Astrocyte of the spinal cord (primary cell): ENCODE results near the gene NT5M.

Experiments
- DNase-seq: peaks from one replicate; pipeline ENCODE4 v3.0.0; 2011; ENCODE audit warnings: low read depth, low spot score
- H3K4me3 ChIP-seq: 2 replicates; pipeline ENCODE4 v1.5.1; 2011; ENCODE audit warnings: low read depth, mild to moderate bottlenecking, low read length, moderate library complexity
- in situ Hi-C: cut with HindIII; loops from 2 replicates; pipeline ENCODE4 v1.10.0; 2017; ENCODE audit warnings: low sequenced_read_pairs
- TF ChIP-seq, protein P1 (sequence below): IDR thresholded peaks from 2 replicates; pipeline ENCODE4 v1.5.1; 2012; ENCODE audit warnings: low read depth, mild to moderate bottlenecking, low read length, inconsistent platforms

Gene NT5M

DNA sequence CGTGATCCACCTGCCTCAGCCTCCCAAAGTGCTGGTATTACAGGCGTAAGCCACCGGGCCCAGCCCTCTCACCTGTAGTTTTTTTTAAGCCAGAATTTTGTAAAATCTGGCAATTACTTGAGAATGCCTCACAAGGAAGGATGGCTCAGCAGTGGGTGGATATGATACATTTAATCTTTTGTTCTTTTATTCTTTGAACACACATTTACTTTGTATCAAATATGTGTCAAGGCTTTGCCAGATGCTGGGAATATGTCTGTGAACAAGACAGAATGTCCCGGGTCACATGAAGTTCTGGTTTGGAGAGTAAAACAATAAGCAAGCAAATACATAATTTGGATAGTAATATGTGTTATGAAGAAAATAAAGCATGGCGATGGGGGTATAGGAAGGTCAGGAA is 17.2 kb upstream of the NT5M start:
- no peak for DNase-seq
- TF ChIP-seq, protein P1, sequence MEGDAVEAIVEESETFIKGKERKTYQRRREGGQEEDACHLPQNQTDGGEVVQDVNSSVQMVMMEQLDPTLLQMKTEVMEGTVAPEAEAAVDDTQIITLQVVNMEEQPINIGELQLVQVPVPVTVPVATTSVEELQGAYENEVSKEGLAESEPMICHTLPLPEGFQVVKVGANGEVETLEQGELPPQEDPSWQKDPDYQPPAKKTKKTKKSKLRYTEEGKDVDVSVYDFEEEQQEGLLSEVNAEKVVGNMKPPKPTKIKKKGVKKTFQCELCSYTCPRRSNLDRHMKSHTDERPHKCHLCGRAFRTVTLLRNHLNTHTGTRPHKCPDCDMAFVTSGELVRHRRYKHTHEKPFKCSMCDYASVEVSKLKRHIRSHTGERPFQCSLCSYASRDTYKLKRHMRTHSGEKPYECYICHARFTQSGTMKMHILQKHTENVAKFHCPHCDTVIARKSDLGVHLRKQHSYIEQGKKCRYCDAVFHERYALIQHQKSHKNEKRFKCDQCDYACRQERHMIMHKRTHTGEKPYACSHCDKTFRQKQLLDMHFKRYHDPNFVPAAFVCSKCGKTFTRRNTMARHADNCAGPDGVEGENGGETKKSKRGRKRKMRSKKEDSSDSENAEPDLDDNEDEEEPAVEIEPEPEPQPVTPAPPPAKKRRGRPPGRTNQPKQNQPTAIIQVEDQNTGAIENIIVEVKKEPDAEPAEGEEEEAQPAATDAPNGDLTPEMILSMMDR, result no peak
- in situ Hi-C loops, result no loop called here
- no peak overlapping the region for H3K4me3 ChIP-seq

DNA sequence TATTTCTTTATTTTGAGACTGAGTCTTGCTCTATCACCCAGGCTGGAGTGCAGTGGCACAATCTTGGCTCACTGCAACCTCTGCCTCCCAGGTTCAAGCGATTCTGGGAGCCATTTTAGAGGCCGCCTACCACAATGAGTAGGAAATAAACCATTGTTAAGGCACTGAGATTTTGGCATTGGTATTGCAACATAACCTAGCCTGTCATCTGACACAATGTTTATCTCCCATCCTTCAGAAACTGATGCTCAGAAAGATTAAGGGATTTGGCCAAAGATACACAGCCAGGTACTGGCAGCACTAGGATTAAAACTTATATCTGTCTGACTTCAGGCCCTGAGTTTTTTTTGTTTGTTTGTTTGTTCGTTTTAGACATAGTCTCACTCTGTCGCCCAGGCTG is 14.1 kb upstream of the NT5M start:
- no peak for DNase-seq
- TF ChIP-seq, protein P1, result no peak
- no peak overlapping the region for H3K4me3 ChIP-seq
- in situ Hi-C loops, result no loop called here

DNA sequence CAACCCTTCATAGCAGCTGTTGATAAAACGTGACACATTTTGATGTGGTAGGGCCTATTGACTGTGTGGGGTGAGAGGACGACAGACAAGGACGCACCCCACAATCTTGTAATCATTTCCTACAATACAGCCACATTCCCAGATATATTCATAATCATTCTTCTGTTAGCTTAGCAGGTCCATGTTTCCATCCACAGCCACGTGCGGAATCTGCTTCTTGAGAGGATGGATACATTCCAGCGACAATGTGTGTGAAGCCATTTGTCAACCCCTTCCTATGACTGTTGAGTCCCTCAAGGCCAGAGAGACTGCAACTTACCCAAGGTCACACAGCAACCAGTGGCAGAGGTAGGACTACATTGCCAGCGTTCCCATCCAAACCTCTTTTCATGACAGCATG is 13.5 kb upstream of the NT5M start:
- in situ Hi-C loops, result no loop called here
- no peak for DNase-seq
- no peak overlapping the region for H3K4me3 ChIP-seq
- TF ChIP-seq, protein P1, result no peak

DNA sequence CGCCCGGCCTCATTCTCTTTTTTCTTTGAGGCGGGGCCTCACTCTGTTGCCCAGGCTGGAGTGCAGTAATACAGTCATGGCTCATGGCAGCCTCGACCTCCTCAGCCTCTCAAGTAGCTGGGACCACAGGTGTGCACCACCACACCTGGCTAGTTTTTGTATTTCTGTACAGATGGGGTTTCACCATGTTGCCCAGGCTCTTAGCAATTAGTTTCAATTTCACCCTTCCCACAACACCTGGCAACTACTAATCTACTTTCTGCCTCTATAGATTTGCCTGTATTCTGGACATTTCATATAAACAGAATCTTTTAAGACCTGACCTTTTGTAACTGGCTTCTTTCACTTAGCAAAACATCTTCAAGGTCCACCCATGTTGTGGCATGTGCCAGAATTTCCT is 8.0 kb upstream of the NT5M start:
- TF ChIP-seq, protein P1, result no peak
- in situ Hi-C loops, result no loop called here
- no peak for DNase-seq
- no peak overlapping the region for H3K4me3 ChIP-seq

DNA sequence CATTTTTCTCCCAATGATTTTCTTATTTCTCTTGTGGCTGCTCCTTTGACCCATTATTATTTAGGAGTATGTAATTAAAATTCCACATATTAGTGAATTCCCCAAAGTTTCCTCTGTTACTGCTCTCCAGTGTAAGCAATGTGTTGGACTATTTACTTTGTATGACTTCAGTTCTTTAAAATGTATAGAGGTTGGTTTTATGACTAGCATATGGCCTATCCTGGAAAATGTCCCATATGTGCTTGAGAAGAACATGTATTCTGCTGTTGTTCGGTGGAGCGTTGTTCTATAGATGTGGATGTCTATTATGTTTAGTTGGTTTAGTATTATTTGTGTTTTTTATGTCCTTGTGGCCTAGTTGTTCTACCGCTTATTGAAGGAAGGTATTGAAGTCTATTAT is 6.0 kb upstream of the NT5M start:
- in situ Hi-C loops, result no loop called here
- TF ChIP-seq, protein P1, result no peak
- DNase-seq, result peak; percentile 11
- H3K4me3 ChIP-seq, result no peak overlapping the region

DNA sequence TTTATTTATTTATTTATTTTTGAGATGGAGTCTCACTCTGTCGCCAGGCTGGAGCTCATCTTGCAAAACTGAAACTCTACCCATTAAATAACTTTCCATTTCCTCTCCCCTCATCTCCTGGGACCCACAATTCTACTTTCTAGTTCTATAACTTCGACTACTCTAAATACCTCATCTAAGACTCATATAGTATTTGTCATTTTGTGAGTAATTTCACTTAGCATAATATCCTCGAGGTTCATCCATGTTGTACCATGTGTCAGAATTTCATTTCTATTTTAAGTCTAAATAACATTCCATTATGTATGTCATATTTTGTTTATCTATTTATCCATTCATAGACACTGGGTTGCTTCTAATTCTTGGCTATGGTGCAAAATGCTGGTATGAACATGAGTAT is 5.1 kb upstream of the NT5M start:
- no peak overlapping the region for H3K4me3 ChIP-seq
- no peak for DNase-seq

More for the DNA sequence above, 5.1 kb upstream of the NT5M start:
- in situ Hi-C loops, result no loop called here
- TF ChIP-seq, protein P1, result no peak
